Activated T-cell treated with anti-CD3 and anti-CD28 coated beads for 1 hour (primary cell): ENCODE data around the gene ABCF1.
A peak's percentile ranks its signal among the peaks of the same experiment; 100 is the strongest.

Source experiments
- DNase-seq: peaks from one replicate; pipeline ENCODE4 v3.0.0-alpha.2; 2020; ENCODE audit warnings: low read depth

The ABCF1 gene

GRCh38 chr6:30560930-30561329 is 10.3 kb upstream of the ABCF1 start:
- DNase-seq: no peak

- no peak for DNase-seq
Measured at GRCh38 chr6:30562470-30563425, 8.5 kb upstream of the ABCF1 start.

DNA sequence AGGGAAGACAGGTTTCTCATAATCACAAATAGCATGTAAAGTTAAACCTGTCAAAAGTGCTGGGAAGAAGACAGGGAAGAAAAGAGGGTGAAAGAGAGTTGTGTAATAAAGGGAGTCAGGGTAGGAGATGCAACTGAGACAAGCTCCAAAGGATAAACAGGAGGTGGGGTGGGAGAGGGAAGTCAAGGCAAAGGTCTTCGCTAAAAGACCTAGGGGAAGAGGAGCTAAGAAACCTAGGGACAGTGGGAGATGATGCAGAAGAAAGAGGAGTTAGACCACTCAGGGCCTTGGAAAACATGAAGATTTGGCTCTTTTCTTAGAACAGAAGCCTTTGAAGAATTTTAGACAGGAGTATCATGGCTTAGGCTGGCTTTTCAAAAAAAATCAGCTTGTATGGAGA is 7.1 kb upstream of the ABCF1 start:
- no peak for DNase-seq

DNA sequence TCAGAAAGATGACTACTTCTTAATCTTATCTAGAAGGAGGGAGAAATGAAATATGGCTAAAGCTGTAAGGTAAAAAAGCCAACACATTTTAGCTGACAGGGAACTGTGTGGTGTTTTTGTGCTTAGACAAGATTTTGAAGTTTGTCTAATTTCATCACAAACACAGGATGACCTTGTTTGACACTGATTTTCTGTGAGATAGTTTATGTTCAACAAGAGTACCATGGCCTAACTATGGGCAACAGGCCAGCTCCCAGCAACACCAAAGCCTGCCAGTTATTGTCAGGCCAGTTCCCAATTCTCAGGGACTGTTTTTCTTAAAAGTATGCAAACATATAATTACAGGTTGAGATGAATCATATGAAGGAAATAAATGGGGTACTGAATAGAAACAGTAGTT is 5.5 kb upstream of the ABCF1 start:
- no peak for DNase-seq

- no peak for DNase-seq
Measured at GRCh38 chr6:30568245-30568644, 3.0 kb upstream of the ABCF1 start.

DNA sequence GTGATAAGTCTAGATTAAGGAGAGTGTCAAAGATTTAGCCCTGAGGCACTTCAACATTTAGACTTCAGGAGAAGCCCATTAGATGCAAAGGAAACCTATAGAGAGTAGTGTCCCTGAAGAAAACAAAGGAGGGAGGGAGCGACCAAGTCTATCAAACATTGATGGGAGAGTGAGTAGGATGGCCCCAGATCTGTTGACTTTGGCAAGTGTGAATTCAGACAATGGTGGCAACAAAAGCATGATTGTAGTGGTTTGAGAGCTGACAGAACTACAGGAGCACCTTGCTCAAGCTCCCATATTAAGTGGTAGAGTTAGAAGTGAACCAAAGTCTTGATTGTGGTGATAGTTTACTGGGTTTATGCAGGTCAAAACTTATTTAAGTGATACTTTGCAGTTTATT is 979 bp upstream of the ABCF1 start:
- no peak for DNase-seq

DNA sequence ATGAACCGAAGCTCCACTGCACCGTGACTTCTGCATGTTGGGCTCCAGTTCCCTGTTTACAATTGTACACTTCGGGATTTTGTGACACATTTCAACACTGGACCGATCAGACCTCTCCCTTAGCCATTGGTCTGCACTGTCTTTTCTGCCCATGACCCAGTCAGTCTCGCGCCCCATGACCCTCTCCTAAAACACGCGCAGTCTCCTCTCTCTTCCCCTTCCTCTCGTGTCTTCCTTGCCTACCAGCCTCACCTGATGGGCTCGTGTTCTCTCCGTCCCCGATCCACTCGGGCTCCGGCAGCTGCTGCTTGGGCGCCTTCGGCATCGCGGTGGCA is 535 bp upstream of the ABCF1 start:
- DNase-seq: no peak

DNA sequence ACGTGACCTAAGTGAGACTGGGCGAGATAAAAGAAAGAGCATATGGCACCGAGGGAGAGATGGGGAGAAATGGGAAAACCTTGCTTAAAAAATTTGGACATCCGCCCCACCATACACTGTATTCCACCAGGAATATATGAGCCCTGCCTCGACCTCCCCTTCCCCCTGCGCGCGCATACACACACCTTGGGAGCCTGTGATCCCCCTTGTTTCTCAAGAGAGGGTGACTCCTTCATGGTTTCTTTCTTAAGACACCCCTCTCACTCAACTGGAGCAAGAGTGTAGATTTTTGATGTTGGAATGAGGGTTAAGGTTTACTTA is 480 bp downstream of the ABCF1 start:
- DNase-seq: no peak

GRCh38 chr6:30572148-30572547 is 906 bp downstream of the ABCF1 start:
- DNase-seq: no peak

GRCh38 chr6:30573113-30573512 is 1.9 kb downstream of the ABCF1 start:
- no peak for DNase-seq

- no peak for DNase-seq
Measured at GRCh38 chr6:30578051-30578450, 6.8 kb downstream of the ABCF1 start.

- no peak for DNase-seq
Measured at GRCh38 chr6:30583921-30584320, 12.7 kb downstream of the ABCF1 start.

DNA sequence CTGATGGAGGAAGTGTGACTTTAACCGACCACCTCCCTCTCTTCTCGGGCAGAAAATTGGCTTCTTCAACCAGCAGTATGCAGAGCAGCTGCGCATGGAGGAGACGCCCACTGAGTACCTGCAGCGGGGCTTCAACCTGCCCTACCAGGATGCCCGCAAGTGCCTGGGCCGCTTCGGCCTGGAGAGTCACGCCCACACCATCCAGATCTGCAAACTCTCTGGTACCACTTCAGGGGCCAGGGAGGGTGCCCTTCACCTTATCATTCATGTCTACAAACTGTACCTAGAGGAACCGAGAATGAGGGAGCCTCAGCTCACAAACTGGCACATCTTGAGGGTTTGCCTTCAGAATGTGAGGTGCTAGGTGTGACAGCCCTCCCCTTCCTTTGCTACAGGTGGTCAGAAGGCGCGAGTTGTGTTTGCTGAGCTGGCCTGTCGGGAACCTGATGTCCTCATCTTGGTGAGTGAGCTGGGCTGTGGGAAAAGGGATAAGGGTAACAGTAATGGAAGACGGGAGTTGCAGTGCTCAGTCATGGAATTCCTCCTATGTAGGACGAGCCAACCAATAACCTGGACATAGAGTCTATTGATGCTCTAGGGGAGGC is 18.6 kb downstream of the ABCF1 start:
- no peak for DNase-seq

- no peak for DNase-seq
Measured at GRCh38 chr6:30590509-30590908, 19.3 kb downstream of the ABCF1 start.

- no peak for DNase-seq
Measured at GRCh38 chr6:30591008-30591407, 19.8 kb downstream of the ABCF1 start.

DNA sequence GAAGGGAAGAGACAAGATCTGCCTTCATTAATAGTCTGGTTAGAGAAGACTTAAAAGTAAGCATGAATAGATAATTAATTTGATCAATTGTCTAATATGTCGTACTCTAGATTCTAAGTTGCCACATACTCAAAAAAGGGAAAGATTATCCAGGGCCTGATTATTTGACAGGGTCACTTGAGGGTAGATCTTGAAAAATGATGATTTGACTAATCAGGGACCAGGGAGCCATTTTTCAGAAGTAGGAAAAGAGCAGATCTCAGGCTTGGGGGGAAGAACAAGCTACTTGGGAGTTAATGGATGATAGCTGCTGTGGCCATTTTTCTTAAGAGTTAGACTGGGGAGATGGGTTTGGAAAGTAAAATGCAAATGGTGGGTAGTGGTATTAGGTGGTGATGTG is 21.0 kb downstream of the ABCF1 start:
- no peak for DNase-seq

GRCh38 chr6:30597315-30598144 is 26.3 kb downstream of the ABCF1 start:
- peak; percentile 80 for DNase-seq

GRCh38 chr6:30598912-30599624 is 27.8 kb downstream of the ABCF1 start:
- DNase-seq: no peak

GRCh38 chr6:30599625-30600324 is 28.5 kb downstream of the ABCF1 start:
- DNase-seq: no peak

- no peak for DNase-seq
Measured at GRCh38 chr6:30600451-30600961, 29.3 kb downstream of the ABCF1 start.

GRCh38 chr6:30601436-30601814 is 30.2 kb downstream of the ABCF1 start:
- DNase-seq: no peak
